Stimulated activated CD4-positive, alpha-beta T cell treated with anti-CD3 and anti-CD28 coated beads, Interleukin-4, amount 100 ng/mL, for 24 hours (primary cell): ENCODE results near the gene PKD1L1.
"Not testable (repeated sequence)": the region's sequence is repeated elsewhere in the genome, so short reads cannot be mapped to it uniquely, and the experiment has no call there.

Experiments
- DNase-seq: peaks from one replicate; pipeline ENCODE4 v3.0.0-alpha.2; 2020

The PKD1L1 gene

DNA sequence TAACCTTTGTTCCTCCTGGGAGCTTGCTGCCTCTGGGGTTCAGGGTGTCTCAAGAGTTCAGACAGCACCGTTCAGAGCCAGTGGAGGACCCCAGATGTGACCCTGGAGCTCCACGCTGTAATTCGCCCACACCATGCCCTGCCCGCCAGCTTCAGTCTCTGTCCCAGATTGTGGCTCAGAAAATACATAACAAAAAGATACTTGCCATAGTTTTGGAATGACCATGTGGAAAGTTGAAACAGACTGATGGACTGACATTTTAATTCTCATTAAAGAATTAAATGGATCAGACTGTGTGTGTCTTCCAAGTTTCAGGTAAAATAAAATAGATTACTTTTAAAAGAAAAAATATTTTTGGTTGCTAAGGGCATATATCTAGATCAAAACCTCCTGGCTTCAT lies 191.6 kb downstream of the PKD1L1 start:
- DNase-seq, result no peak

- DNase-seq, result no peak
Observed at GRCh38 chr7:47755248-47755647, 193.0 kb downstream of the PKD1L1 start.

GRCh38 chr7:47751724-47752123 lies 196.5 kb downstream of the PKD1L1 start:
- DNase-seq, result not testable (repeated sequence)

- DNase-seq, result no peak
Observed at GRCh38 chr7:47751043-47751442, 197.2 kb downstream of the PKD1L1 start.

DNA sequence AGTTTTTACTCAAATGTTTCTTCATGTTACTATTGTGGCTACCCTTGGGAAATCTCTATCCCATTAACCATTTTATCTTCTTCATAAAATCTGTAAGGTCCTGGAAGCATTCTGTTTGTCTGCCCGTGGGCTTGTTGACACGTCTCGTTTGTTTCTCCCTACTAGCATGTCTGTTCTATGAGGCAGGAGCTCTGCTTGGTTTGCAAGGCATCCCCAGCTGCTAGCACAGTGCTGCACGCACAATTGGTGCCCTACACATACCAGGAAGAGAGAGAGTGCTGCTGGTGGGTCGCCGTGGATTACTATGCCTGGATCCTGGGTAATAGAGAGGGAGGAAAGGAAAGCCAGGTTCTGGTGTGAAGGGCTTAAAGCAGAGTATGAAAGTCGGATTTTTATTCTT lies 200.2 kb downstream of the PKD1L1 start:
- DNase-seq, result no peak

DNA sequence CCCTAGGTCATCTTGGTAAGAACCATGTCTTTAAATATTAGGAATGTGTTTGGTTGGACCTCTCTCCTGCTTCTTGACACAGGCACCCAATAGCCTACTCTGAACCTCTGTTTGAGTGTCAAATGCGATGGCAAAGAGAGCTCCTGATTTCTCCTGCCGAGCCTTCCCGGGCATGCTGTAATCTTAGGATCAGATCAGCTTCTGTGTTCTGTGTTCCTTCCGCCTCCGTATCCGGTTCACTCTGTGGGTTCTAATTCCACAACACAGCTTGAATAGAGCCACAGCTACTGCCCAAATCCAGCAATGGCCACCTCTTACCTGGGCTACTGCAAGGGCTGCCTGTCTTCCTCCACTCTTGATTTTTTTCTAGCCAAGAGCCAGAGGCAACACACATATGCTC lies 201.1 kb downstream of the PKD1L1 start:
- DNase-seq, result no peak

GRCh38 chr7:47746468-47746867 lies 201.8 kb downstream of the PKD1L1 start:
- no peak for DNase-seq

DNA sequence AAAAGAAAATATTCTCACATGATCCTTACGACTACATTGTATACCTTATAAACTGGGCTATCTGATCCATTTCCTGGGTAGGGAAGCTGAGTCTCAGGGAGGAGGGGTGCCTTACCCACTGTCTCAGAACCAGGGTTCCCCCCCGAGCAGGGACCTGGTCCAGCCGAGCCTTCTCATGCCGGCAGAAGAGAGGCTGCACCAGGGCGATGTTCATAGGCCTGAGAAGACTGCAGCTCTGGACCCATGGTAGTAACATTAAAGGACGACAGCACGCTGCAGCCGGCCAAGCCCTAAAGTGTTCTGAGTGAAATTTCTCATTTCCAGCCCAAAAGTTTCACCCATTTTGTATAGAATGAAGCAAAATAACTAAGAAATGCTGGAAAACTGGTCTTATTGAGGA lies 203.4 kb downstream of the PKD1L1 start:
- DNase-seq, result no peak

DNA sequence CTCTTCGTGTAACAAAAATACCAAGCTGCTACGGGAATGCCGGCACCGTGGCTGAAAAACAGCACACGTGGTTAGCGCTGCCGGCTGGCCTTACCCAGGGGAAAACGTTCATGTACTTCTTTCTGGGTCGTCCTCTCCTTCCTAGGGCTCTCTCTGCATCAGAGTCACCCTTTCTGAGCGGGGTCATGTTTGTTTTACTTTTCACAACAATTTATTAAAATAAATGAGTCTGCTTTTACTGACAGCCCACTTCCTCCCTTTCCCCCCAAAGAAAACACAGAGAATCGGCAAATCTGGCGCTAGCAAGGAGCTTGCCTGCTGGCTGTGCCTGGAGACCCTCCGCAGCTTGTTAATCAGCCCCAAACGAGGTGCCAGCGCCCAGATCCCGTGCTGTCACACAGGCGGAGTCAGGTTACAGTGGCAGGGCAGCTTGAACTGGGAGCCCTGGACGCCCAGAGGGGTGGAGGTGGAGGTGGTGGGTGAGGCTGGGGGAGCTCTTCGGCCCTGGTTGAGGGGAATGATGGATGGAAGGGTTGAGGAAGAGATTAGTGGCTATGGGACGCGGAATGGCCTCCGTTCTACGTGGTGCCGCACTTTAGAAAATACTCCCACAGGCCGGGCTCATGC lies 204.2 kb downstream of the PKD1L1 start:
- no peak for DNase-seq

DNA sequence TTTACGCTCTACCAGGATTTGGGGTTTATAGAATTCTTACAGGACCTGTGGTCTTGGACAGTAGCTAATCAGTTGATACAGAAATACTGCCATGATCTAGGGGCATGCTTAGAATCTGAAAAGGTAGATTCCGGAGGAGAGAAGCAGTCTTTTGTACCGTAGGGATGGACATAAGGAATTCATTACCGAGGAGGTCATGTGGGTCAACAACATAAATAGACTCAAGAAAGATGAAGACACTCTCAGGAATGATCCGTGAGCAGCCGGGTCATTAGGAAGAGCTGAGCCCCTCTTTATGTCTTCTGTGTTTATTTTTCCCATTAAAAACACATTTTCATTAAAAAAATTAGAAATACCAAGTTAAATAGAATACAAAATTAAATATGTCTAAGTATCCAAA lies 206.3 kb downstream of the PKD1L1 start:
- no peak for DNase-seq

- DNase-seq, result no peak
Observed at GRCh38 chr7:47739891-47740290, 208.4 kb downstream of the PKD1L1 start.

GRCh38 chr7:47739301-47739875 lies 208.9 kb downstream of the PKD1L1 start:
- no peak for DNase-seq

GRCh38 chr7:47738563-47739166 lies 209.6 kb downstream of the PKD1L1 start:
- DNase-seq, result no peak

- DNase-seq, result no peak
Observed at GRCh38 chr7:47737601-47738000, 210.7 kb downstream of the PKD1L1 start.

DNA sequence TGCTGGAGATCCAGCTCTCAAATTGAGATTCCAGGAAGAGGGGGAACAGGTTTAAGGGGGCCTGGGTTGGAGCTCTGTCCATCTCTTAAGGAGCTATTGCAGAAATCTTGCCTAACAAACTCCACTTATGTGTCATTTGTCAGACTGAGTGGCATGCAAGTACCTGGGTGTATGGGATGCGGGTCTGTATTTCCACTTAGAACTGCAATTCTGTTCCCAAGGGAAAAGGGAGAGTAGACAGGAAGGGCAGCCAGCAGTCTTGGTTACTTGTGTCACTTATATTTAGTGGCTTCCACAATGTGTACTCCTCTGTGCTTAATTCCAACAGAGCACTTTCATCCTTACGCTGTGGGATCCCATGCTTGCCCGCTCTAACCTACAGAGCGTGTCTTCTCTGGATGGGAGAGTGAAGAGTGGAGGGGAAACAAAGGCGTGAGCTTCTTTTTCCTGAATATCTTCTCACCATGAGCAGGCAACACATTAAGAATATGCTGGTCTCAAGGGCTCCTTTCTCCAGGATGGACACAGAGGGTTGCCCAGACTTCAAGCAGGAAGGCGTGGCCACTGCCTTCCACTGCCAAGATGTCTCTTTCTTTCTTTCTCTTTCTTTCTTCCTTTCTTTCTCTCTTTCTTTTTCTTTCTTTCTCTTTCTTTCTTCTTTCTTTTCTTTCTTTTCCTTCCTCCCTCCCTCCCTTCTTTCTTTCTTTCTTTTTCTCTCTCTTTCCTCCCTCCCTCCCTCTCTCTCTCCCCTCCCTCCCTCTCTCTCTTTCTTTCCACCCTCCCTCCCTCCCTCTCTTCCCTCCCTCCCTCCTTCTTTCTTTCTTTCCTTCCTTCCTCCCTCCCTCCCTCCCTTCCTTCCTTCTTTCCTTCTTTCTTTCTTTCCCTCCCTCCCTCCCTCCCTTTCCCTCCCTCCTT lies 212.6 kb downstream of the PKD1L1 start:
- DNase-seq, result no peak

GRCh38 chr7:47734949-47735291 lies 213.3 kb downstream of the PKD1L1 start:
- no peak for DNase-seq

- DNase-seq, result no peak
Observed at GRCh38 chr7:47734287-47734948, 213.8 kb downstream of the PKD1L1 start.

GRCh38 chr7:47730142-47730541 lies 218.1 kb downstream of the PKD1L1 start:
- DNase-seq, result no peak

- DNase-seq, result no peak
Observed at GRCh38 chr7:47726047-47726726, 222.1 kb downstream of the PKD1L1 start.

- no peak for DNase-seq
Observed at GRCh38 chr7:47725031-47725780, 223.1 kb downstream of the PKD1L1 start.
